ENCODE results near the gene HNMT.

Gene HNMT

DNA sequence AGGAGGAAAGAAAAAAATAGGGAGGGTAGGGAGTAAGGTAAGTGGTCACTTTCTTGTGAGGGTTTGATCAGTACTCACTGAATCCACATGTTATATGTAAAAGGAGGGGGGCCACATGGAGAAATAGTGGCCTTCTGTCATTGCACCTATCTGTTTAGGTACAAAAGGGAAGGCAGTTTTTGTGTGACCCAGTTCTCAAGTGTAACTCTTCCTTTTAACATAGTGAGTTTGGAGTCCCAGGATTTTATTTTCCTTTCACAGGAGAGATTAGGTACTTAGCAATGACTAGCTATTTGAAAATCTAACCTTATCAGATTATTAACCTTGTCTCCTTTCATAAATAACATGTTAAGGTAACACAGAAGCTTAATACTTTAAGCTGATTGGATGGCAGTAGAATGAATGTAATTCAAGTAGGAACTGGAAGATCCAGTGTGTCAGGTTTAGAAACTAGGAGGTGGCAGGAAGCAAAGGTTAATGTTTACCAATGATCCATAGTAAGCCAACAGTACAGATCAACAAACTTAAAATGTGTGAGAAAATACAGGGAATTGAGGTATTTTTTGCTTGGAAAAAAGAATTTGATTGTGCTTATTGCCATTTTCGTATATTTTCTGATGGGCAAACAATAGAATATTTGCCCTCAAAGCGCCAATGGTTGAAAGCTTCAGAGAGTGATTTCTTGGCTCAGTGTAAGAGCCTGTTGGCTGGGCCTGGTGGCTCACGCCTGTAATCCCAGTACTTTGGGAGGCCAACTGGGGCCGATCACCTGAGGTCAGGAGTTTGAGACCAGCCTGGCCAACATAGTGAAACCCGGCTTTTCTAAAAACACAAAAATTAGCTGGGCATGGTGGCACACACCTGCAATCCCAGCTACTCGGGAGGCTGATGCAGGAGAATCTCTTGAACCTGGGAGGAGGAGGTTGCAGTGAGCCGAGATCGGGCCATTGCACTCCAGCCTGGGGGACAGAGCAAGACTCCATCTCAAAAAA lies 11.3 kb downstream of the HNMT start:
- no peak for DNase-seq (ENCODE audit: extremely low spot score)
- no peak for TF ChIP-seq CTCF (IDR thresholded peaks at IDR 0.05; ENCODE audit: control extremely low read depth, extremely low read depth, low read depth, missing control alignments)
- ChIA-PET POLR2A (no interaction called here), CTCF (interaction anchor here (1.1 kb wide), 1 partner anchor 12 kb away, joined by 3 read pairs; no protein-coding TSS in a partner anchor)

DNA sequence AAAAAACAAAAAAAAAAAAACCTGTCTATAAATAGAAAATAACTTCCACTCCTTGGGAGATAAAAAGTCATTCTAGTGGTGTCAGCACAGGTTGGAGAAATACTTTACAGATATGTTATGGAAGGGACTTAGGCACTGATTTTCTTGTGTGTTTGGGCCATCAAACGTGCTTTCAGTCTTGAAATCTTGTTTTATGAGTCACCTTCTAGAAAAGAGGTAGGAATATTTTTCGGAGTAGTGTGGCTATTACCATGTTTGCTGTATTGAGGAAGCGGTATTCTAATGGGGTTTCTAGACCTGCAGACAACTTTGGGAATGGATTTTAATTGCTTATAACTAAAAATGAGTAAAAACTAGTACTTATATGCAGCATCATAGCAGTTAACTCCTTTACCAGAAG lies 12.0 kb downstream of the HNMT start:
- DNase-seq (ENCODE audit: extremely low spot score), result no peak
- CTCF ChIA-PET, result interaction anchor here (1.6 kb wide), 1 partner anchor 14 kb away, joined by 3 read pairs; no protein-coding TSS in a partner anchor
- POLR2A ChIA-PET, result no interaction called here
- no peak for TF ChIP-seq CTCF (IDR thresholded peaks at IDR 0.05; ENCODE audit: control extremely low read depth, extremely low read depth, low read depth, missing control alignments)

- POLR2A ChIA-PET, result no interaction called here
- DNase-seq (ENCODE audit: extremely low spot score), result no peak
- no peak for TF ChIP-seq CTCF (IDR thresholded peaks at IDR 0.05; ENCODE audit: control extremely low read depth, extremely low read depth, low read depth, missing control alignments)
- CTCF ChIA-PET, result interaction anchor here (1.1 to 1.6 kb wide), 3 partner anchors 8 to 14 kb away, joined by 3 to 5 read pairs (median 3); no protein-coding TSS in a partner anchor
Observed at GRCh38 chr2:137977790-137978189, 13.5 kb downstream of the HNMT start.

- DNase-seq (ENCODE audit: extremely low spot score), result no peak
- POLR2A ChIA-PET, result no interaction called here
- CTCF ChIA-PET, result no interaction called here
- TF ChIP-seq CTCF (IDR thresholded peaks at IDR 0.05; ENCODE audit: control extremely low read depth, extremely low read depth, low read depth, missing control alignments), result no peak
Observed at GRCh38 chr2:137980459-137980858, 16.2 kb downstream of the HNMT start.

DNA sequence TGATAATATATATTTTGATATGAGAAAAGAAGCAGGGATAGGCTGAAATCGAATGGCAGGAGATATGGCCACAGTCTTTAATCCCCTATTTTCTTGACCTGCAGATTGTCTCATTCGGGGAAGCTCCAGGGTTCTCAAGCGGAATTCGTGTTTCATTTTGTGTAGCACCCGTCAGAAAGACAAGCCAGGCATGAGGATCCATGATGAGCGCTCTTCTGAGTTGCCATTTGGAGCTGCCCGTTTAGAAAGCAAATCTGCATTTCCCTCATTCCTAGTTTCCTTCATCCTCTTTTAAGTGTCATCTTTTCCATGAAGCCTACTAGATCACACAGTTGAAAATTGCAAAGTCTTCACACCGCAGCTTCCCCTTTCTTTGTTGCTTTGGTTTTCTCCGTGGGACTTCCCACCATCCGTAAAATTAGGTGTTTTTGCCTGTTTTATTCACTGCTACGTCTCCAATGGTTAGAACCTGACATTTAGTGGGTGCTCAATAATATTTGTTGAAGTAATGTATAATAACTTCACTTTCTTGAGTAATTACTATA lies 16.9 kb downstream of the HNMT start:
- ChIA-PET CTCF (no interaction called here), POLR2A (no interaction called here)
- no peak for TF ChIP-seq CTCF (IDR thresholded peaks at IDR 0.05; ENCODE audit: control extremely low read depth, extremely low read depth, low read depth, missing control alignments)
- DNase-seq (ENCODE audit: extremely low spot score), result no peak

GRCh38 chr2:137983581-137983980 lies 19.3 kb downstream of the HNMT start:
- ChIA-PET CTCF (no interaction called here), POLR2A (no interaction called here)
- no peak for TF ChIP-seq CTCF (IDR thresholded peaks at IDR 0.05; ENCODE audit: control extremely low read depth, extremely low read depth, low read depth, missing control alignments)
- no peak for DNase-seq (ENCODE audit: extremely low spot score)

All from GM10248 (cell line).